H1 (cell line): ENCODE measurements around the gene DENND2D.

Experiments used
- CTCF ChIP-seq, 3 experiments: IDR thresholded peaks; 1 replicate in 2 of 3; 2 replicates in 1 of 3; pipeline versions ENCODE4 v1.5.1 to v1.6.1; 2011; ENCODE audit warnings: low read length in 3 of 3, mild to moderate bottlenecking in 3 of 3, inconsistent platforms in 2 of 3, low read depth in 1 of 3, moderate library complexity in 1 of 3; ENCODE audit not compliant: insufficient read depth in 1 of 3; ENCODE audit errors: control extremely low read depth in 1 of 3
- EGR1 ChIP-seq: IDR thresholded peaks from 2 replicates; pipeline ENCODE4 v1.6.1; 2011; ENCODE audit warnings: low read depth, low read length, borderline replicate concordance
- JUN ChIP-seq: IDR thresholded peaks from 2 replicates; pipeline ENCODE4 v1.6.1; 2011; ENCODE audit warnings: low read depth, mild to moderate bottlenecking, improper control_type of control experiment, low read length
- KDM1A ChIP-seq: fragments of 200-600, 300-600 bp; sonication (generic); IDR thresholded peaks from 2 replicates; pipeline ENCODE4 v1.7.1; 2016; ENCODE audit warnings: mild to moderate bottlenecking, low read length, borderline replicate concordance
- MAX ChIP-seq: IDR thresholded peaks from 2 replicates; pipeline ENCODE4 v1.6.1; 2012; ENCODE audit warnings: inconsistent platforms
- NRF1 ChIP-seq: IDR thresholded peaks from 2 replicates; pipeline ENCODE4 v1.6.1; 2011; ENCODE audit warnings: mild to moderate bottlenecking, low read depth, low read length, improper control_type of control experiment
- POLR2A ChIP-seq, 2 experiments: IDR thresholded peaks; 1 replicate in 1 of 2; 2 replicates in 1 of 2; pipeline ENCODE4 v1.6.1; 2011; ENCODE audit warnings: low read depth in 2 of 2, low read length in 2 of 2, mild to moderate bottlenecking in 2 of 2; ENCODE audit errors: control extremely low read depth in 1 of 2
- POLR2AphosphoS5 ChIP-seq: IDR thresholded peaks from 2 replicates; pipeline ENCODE4 v1.6.1; 2011; ENCODE audit warnings: low read depth, low read length
- SIN3A ChIP-seq, 2 experiments: IDR thresholded peaks in 1 of 2; conservative IDR thresholded peaks in 1 of 2; 2 replicates each; pipeline ENCODE4 v1.6.1; 2011 to 2012; ENCODE audit warnings: low read length in 2 of 2, improper control_type of control experiment in 1 of 2, low read depth in 1 of 2, mild to moderate bottlenecking in 1 of 2
- SIX5 ChIP-seq: IDR thresholded peaks from 2 replicates; pipeline ENCODE4 v1.6.1; 2011; ENCODE audit warnings: mild to moderate bottlenecking, low read depth, low read length
- SUZ12 ChIP-seq: fragments of 200-600 bp; sonication (generic); IDR thresholded peaks from 2 replicates; pipeline ENCODE4 v1.6.1; 2012; ENCODE audit warnings: mild to moderate bottlenecking, inconsistent platforms, low read length, moderate library complexity, mixed read lengths
- TAF1 ChIP-seq: IDR thresholded peaks from 2 replicates; pipeline ENCODE4 v1.6.1; 2011; ENCODE audit warnings: mild to moderate bottlenecking, low read depth, low read length
- USF2 ChIP-seq: IDR thresholded peaks from 2 replicates; pipeline ENCODE4 v1.6.1; 2011; ENCODE audit warnings: low read length, improper control_type of control experiment
- ZNF274 ChIP-seq: IDR thresholded peaks from 2 replicates; pipeline ENCODE4 v1.7.0; 2012; ENCODE audit warnings: low read length, borderline replicate concordance; ENCODE audit errors: extremely low read depth

- TF ChIP-seq CTCF (IDR thresholded peaks at IDR 0.05; ENCODE audit: control extremely low read depth in 1 of 3, insufficient read depth in 1 of 3, low read depth in 1 of 3, low read length in 3 of 3) (no peak), MAX (no peak), SIN3A (conservative IDR thresholded peaks at IDR 0.05 in 1 of 2, IDR thresholded peaks at IDR 0.05 in 1 of 2; ENCODE audit: low read depth in 1 of 2, low read length in 2 of 2) (no peak), NRF1 (no peak), SIX5 (no peak), SUZ12 (no peak), KDM1A (no peak), POLR2AphosphoS5 (no peak), USF2 (no peak), POLR2A (IDR thresholded peaks at IDR 0.05; ENCODE audit: control extremely low read depth in 1 of 2, low read depth in 2 of 2, low read length in 2 of 2) (no peak), TAF1 (no peak), JUN (no peak), ZNF274 (no peak), EGR1 (no peak)
Observed at GRCh38 chr1:111228748-111229126, 28.3 kb upstream of the DENND2D start.
